Measurements from ENCODE around the gene CHID1.

- TF ChIP-seq CTCF (IDR thresholded peaks at IDR 0.05) (no peak), POLR2A (IDR thresholded peaks at IDR 0.05) (no peak), POLR2AphosphoS5 (IDR thresholded peaks at IDR 0.05) (no peak)
Observed at GRCh38 chr11:953512-953911, 42.9 kb upstream of the CHID1 start.

Measured in breast epithelium (tissue), 3 donors.